GM13976 (cell line): Measurements from ENCODE around the gene GTPBP4.
"Not testable (repeated sequence)": the region's sequence is repeated elsewhere in the genome, so short reads cannot be mapped to it uniquely, and the experiment has no call there.

ENCODE experiments used
- DNase-seq: peaks from one replicate; pipeline ENCODE4 v3.0.0; 2012; ENCODE audit warnings: low spot score
- in situ Hi-C: fragments of 300-500 bp; cut with MboI; formaldehyde crosslinking; loops from one replicate; pipeline ENCODE4 v1.12.0; 2022; ENCODE audit warnings: low sequenced_read_pairs, mixed read lengths, inconsistent platforms; ENCODE audit not compliant: unreplicated experiment
- TF ChIP-seq, protein P1 (sequence below): IDR thresholded peaks from 2 replicates; pipeline ENCODE4 v1.5.1; 2012; ENCODE audit warnings: borderline replicate concordance, mild to moderate bottlenecking; ENCODE audit not compliant: insufficient read depth; ENCODE audit errors: extremely low read depth, missing control alignments, control extremely low read depth

GTPBP4 gene

DNA sequence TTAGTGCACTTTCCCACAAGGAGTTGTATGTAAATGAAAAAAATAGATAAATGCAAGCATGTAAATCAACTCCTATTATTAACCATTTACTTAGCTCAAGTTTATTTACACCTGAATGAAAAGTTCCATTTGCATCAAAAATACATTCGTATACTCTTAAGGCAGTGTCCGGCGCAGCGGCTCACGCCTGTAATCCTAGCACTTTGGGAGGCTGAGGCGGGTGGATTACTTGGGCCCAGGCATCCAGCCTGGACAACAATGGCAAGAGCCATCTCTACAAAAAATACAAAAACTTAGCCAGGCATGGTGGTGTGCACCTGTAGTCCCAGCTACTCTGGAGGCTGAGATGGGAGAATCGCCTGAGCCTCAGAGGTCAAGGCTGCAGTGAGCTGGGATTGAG, 41.6 kb downstream of the GTPBP4 start:
- TF ChIP-seq, protein P1, sequence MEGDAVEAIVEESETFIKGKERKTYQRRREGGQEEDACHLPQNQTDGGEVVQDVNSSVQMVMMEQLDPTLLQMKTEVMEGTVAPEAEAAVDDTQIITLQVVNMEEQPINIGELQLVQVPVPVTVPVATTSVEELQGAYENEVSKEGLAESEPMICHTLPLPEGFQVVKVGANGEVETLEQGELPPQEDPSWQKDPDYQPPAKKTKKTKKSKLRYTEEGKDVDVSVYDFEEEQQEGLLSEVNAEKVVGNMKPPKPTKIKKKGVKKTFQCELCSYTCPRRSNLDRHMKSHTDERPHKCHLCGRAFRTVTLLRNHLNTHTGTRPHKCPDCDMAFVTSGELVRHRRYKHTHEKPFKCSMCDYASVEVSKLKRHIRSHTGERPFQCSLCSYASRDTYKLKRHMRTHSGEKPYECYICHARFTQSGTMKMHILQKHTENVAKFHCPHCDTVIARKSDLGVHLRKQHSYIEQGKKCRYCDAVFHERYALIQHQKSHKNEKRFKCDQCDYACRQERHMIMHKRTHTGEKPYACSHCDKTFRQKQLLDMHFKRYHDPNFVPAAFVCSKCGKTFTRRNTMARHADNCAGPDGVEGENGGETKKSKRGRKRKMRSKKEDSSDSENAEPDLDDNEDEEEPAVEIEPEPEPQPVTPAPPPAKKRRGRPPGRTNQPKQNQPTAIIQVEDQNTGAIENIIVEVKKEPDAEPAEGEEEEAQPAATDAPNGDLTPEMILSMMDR, result no peak
- in situ Hi-C loops, result no loop called here
- DNase-seq, result no peak

DNA sequence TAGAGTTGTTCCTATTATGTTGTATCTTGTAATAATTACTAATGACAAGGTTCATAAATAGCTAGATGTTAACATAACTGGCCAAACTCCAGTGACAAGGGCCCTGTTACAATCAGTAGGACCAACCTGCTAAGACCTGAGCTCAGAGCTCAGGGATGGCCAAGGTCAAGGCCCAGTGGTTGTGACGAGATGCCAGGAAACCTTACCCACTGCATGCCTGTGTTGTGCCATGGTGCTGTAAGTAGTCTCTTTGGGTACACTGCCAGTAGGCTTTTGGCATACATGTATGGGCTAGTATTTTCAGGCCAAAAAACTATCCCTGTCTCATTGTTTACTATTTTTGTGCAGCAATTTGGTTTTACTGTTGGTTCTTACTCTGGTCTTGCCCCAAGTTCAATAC, 45.4 kb downstream of the GTPBP4 start:
- in situ Hi-C loops, result no loop called here

DNA sequence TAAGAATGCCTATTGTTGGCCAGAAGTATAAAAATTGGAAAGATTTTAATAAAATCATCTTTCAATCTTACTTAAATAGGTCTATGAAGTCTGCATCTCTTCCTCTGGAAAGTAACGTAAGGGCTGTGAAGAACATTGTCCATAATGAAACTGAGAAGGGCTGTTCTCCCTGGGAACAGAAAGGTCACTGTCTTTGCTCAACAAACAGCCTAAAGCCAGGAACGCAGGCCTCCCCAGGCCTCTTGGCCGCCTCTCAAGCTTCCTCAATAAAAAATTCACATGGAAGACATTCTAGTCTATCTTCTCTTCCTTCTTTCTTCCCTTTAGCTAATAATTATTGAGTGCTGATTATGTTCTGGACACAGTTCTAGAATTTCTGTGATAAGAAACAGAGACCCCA, 46.5 kb downstream of the GTPBP4 start:
- DNase-seq, result no peak
- in situ Hi-C loops, result no loop called here
- TF ChIP-seq, protein P1, result no peak

More for the DNA sequence above, 45.4 kb downstream of the GTPBP4 start:
- no peak for DNase-seq
- TF ChIP-seq, protein P1, result no peak

DNA sequence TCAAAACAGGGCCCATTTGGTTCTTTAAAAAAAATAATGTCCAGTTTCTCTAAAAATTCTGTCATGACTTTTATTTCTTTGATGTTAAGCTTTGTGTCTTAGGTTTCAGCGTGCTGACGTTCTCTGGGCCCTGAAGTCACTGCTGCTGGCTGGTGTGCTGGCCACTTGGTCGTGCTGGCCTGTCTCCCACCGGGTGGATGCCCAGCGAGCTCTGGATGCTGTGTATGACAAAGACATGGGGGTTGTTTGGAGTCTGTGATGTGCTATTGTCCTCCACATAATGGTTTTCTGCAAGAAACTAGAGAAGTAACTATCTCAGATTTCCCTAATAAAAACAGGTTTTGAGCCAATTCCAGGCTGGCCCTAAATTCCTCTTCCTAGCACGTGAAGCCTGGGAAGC, 47.0 kb downstream of the GTPBP4 start:
- no peak for DNase-seq
- TF ChIP-seq, protein P1, result no peak
- in situ Hi-C loops, result no loop called here

DNA sequence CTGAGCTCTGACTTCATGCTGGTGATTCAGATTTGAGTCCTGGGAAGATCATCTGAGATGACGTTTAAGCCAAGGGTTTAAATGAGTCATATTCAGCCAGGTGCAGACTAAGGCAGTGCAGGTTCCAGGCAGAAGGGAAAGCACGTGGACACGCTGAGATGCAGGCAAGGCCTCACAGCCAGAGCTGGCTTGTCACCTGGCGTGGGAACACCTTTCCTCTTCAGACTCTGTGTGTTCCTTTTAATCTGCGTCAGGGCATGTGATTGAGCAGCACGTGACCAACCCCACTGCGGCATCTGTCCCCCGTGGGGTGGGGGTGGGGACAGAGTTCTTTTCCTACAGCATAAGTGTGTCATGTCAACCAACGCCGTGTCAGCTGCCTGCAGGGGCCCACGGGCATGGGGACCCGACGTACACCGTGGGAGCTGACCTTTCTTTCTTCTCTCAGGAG, 48.1 kb downstream of the GTPBP4 start:
- DNase-seq, result peak; percentile 77
- in situ Hi-C loops, result no loop called here
- TF ChIP-seq, protein P1, result no peak

DNA sequence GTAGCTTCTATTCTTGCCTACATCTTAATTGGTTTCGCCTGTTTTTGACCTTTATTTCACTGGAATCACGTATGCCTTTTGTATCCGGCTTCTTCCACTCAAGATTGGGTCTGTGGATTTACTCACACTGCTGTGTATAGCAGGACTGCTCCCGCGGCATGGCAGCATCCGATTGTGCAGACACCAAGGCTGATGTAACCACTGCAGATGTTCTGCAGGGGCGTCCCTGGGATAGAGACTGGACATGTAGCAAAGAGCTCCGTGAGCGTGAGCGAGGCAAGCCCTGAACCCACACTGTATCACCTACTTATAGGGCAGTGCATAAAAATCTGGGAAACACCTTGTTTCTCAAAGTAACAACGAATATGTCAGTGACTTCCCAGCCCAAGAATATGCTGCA, 48.9 kb downstream of the GTPBP4 start:
- TF ChIP-seq, protein P1, result no peak
- DNase-seq, result no peak
- in situ Hi-C loops, result no loop called here

DNA sequence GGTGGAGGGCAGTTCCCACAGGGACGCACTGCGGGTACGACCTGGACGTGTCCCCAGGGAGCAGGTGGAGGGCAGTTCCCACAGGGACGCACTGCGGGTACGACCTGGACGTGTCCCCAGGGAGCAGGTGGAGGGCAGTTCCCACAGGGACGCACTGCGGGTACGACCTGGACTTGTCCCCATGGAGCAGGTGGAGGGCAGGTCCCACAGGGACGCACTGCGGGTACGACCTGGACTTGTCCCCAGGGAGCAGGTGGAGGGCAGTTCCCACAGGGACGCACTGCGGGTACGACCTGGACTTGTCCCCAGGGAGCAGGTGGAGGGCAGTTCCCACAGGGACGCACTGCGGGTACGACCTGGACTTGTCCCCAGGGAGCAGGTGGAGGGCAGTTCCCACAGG, 50.5 kb downstream of the GTPBP4 start:
- in situ Hi-C loops, DNase-seq: not testable (repeated sequence)
